ENCODE measurements around the gene C19orf53. TPM values are rescaled to one million over a fixed set of nuclear protein-coding genes. Genes with fewer than 3 reads are reported as not detected.

Gene C19orf53
- total and polyA plus RNA-seq, 2 donors (not counting 3 experiments of a cell fraction or from before 2014, with no cell fraction given), result 113 to 239 TPM

DNA sequence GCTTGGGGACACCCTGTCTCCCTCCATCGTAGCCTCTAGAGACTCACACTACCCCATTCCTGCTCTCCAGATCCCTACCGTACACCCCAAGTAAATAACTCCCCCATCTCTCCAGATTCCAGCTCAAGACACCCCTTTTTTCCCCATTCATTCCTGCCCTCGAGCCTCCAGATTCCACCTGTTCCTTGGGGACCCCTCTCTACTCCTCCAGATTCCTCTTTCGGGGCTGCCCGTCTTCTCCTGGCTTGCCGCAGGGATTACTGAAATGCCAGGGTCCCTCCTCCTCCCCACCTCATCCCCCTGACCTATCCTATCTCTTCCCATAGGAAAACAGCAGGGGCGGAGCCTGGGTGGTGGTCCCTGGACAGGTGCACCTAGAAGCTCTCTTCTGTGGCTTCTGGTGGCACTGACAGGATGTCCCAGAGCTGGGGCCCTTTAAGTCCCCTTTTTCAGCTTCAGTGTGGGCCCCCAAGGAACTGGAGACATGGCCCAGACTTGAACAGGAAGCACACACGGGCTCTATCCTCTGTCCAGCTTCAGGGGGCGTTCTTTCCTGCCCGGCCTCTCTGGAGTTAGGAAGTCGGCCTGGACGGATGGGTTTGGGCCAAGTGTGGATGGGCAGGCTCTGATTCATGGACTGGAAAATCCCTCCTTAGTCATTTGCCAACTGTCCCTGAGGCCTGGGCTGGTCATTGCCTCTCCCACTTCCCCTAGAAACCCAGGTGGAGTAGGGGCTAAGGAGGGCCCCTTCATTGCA, 22.2 kb downstream of the C19orf53 start:
- Histone ChIP-seq H3K9me3 (replicated peaks; ENCODE audit: control insufficient read depth, insufficient read depth, low read length) (no peaks in the 10 kb centered on the region), H2AFZ (ENCODE audit: low read depth, low read length) (peak overlapping the region; percentile 26), H3K27ac (ENCODE audit: insufficient read depth, low read depth, low read length) (peak overlapping the region; percentile 79), H3K4me1 (ENCODE audit: control insufficient read depth, extremely low read depth, insufficient read depth, low read length) (peaks cover 20% of the 10 kb centered on the region), H3K36me3 (ENCODE audit: control insufficient read depth in 2 of 2, extremely low read depth in 1 of 2, insufficient read depth in 2 of 2, low read length in 2 of 2) (peaks cover 0 to 4% of the 10 kb centered on the region in 2 experiments), H3K79me2 (ENCODE audit: control insufficient read depth, insufficient read depth, low read length) (peaks cover 10% of the 10 kb centered on the region), H3K4me2 (ENCODE audit: insufficient read depth, low read length) (peak overlapping the region; percentile 96), H3K9me1 (replicated peaks; ENCODE audit: control insufficient read depth, extremely low read depth, insufficient read depth, low read length) (no peaks in the 10 kb centered on the region), H3K27me3 (ENCODE audit: control insufficient read depth in 2 of 2, insufficient read depth in 2 of 2, low read length in 2 of 2) (no peaks in the 10 kb centered on the region), H4K20me1 (replicated peaks; ENCODE audit: control insufficient read depth, extremely low read depth, insufficient read depth, low read length) (no peaks in the 10 kb centered on the region), H3K4me3 (replicated peaks in 1 of 3; ENCODE audit: insufficient read depth in 1 of 3, low read depth in 1 of 3, low read length in 3 of 3) (peak overlapping the region; percentile 72 to 97 (median 87)), H3K9ac (replicated peaks; ENCODE audit: extremely low read depth, insufficient read depth, low read length) (peak overlapping the region; percentile 91)
- intact Hi-C loops (cut with micrococcal nuclease) (loop anchor here (1.0 kb wide), 1 partner anchor 66 kb away; no protein-coding TSS in a partner anchor), dilution Hi-C loops (cut with MboI; ENCODE audit: extremely low pct_ligation_motif_present, low sequenced_read_pairs) (no loop called here)
- ChIA-PET POLR2A (interaction anchor here (0.5 to 1.5 kb wide), 4 partner anchors 8 to 51 kb away, joined by 3 to 14 read pairs (median 6); no protein-coding TSS in a partner anchor), CTCF (interaction anchor here (0.7 to 5.7 kb wide), 9 partner anchors 9 to 66 kb away, joined by 3 to 48 read pairs (median 6); partner anchors contain the start of genes C19orf53 and MRI1)
- DNase-seq (ENCODE audit: low read depth, low spot score) (peak; percentile 94), FAIRE-seq (peak; percentile 95)
- TF ChIP-seq, protein P1, sequence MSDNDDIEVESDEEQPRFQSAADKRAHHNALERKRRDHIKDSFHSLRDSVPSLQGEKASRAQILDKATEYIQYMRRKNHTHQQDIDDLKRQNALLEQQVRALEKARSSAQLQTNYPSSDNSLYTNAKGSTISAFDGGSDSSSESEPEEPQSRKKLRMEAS (IDR thresholded peaks at IDR 0.05; ENCODE audit: insufficient read depth, insufficient read length), result no peak
- TF ChIP-seq POLR2A (IDR thresholded peaks at IDR 0.05; ENCODE audit: low read depth, low read length), result no peak
- no peak for TF ChIP-seq JUN (IDR thresholded peaks at IDR 0.05; ENCODE audit: borderline replicate concordance, insufficient read depth, insufficient read length, low read depth)
- peak; percentile 38 for TF ChIP-seq POLR2AphosphoS5 (IDR thresholded peaks at IDR 0.05; ENCODE audit: insufficient read depth, low read depth, low read length)
- TF ChIP-seq CTCF (IDR thresholded peaks at IDR 0.05; ENCODE audit: extremely low read depth in 1 of 2, insufficient read depth in 1 of 2, low read depth in 1 of 2, low read length in 2 of 2), result peak; percentile 10 to 41
- no peak for TF ChIP-seq GATA2 (IDR thresholded peaks at IDR 0.05; ENCODE audit: insufficient read depth, insufficient read length, low read depth, low read length)
- TF ChIP-seq MYC (IDR thresholded peaks at IDR 0.05; ENCODE audit: low read depth, low read length), result no peak
- peak; percentile 60 for TF ChIP-seq FOS (IDR thresholded peaks at IDR 0.05; ENCODE audit: borderline replicate concordance, insufficient read depth, low read length)
- TF ChIP-seq EZH2 (IDR thresholded peaks at IDR 0.05; ENCODE audit: borderline replicate concordance, low read depth, low read length, severe bottlenecking), result no peak
- BruUV-seq (replicated peaks), result TSS peak; percentile 41
